Amniotic stem cell (primary cell): Measurements from ENCODE around the gene SSH2.

Experiments
- DNase-seq: peaks from one replicate; lab custom pipeline; 2025; lab: John Stamatoyannopoulos, UW

The SSH2 gene

GRCh38 chr17:29576214-29577000 lies 353.6 kb downstream of the SSH2 start:
- no peak for DNase-seq
